ENCODE data around the gene LCE1E.

- TF ChIP-seq EZH2phosphoT487 (IDR thresholded peaks at IDR 0.05; ENCODE audit: low read length) (no peak), CTCF (IDR thresholded peaks at IDR 0.05; ENCODE audit: low read length) (no peak)
Measured at GRCh38 chr1:152836870-152837269, 50.8 kb downstream of the LCE1E start.

All from MM.1S (cell line).